ENCODE measurements around the gene RPS6KA1.

- TF ChIP-seq CTCF (IDR thresholded peaks at IDR 0.05): peak in 1 of 3 experiments; percentile 9
- TF ChIP-seq POLR2A (IDR thresholded peaks at IDR 0.05): no peak
Measured at GRCh38 chr1:26541816-26542711, 12.5 kb downstream of the RPS6KA1 start.

All from testis (tissue), 2 donors.